BJ (cell line): ENCODE data around the gene PDE4D. TPM values are rescaled to one million over a fixed set of nuclear protein-coding genes. Genes with fewer than 3 reads are reported as not detected.

ENCODE experiments used
- CTCF ChIA-PET: fragments of 350-600 bp; formaldehyde crosslinking; extraction: SDS; loops from one replicate; lab custom pipeline; 2021; ENCODE audit warnings: antibody characterized with exemption, inconsistent platforms; lab: Yijun Ruan, JAX
- POLR2A ChIA-PET: fragments of 300-600 bp; sonication (Branson Sonifier 250); formaldehyde crosslinking; extraction: SDS; loops from one replicate; lab custom pipeline; 2021; ENCODE audit warnings: antibody characterized with exemption; lab: Charles Lee
- DNase-seq: peaks from one replicate; pipeline ENCODE4 v3.0.0-alpha.2; 2011; ENCODE audit warnings: low read depth
- H3K27me3 ChIP-seq: 2 replicates; pipeline ENCODE4 v1.6.0; 2011; ENCODE audit warnings: low read length; ENCODE audit not compliant: control insufficient read depth, insufficient read depth
- H3K36me3 ChIP-seq: 2 replicates; pipeline ENCODE4 v1.5.1; 2011; ENCODE audit warnings: low read length; ENCODE audit not compliant: control insufficient read depth, insufficient read depth
- H3K4me3 ChIP-seq: 2 replicates; pipeline ENCODE4 v1.5.1; 2011; ENCODE audit warnings: low read depth, mild to moderate bottlenecking, control low read depth, low read length
- polyA plus RNA-seq: library from polyadenylated mRNA; depleted of rRNA; stranded (reverse); fragments of >200 nt; gene quantifications from 2 replicates; pipeline ENCODE4 v1.2.3, GENCODE V29; 2011
- TF ChIP-seq, protein P1 (sequence below): IDR thresholded peaks from 2 replicates; pipeline ENCODE4 v1.5.1; 2011; ENCODE audit warnings: low read depth, mild to moderate bottlenecking, control low read depth, inconsistent platforms, low read length, moderate library complexity; ENCODE audit not compliant: insufficient read depth

PDE4D gene
- polyA plus RNA-seq, 1 experiment: 2.8 TPM

GRCh38 chr5:59266410-59266809 is 627.1 kb downstream of the PDE4D start:
- TF ChIP-seq, protein P1, sequence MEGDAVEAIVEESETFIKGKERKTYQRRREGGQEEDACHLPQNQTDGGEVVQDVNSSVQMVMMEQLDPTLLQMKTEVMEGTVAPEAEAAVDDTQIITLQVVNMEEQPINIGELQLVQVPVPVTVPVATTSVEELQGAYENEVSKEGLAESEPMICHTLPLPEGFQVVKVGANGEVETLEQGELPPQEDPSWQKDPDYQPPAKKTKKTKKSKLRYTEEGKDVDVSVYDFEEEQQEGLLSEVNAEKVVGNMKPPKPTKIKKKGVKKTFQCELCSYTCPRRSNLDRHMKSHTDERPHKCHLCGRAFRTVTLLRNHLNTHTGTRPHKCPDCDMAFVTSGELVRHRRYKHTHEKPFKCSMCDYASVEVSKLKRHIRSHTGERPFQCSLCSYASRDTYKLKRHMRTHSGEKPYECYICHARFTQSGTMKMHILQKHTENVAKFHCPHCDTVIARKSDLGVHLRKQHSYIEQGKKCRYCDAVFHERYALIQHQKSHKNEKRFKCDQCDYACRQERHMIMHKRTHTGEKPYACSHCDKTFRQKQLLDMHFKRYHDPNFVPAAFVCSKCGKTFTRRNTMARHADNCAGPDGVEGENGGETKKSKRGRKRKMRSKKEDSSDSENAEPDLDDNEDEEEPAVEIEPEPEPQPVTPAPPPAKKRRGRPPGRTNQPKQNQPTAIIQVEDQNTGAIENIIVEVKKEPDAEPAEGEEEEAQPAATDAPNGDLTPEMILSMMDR: no peak
- ChIA-PET POLR2A (no interaction called here), CTCF (interaction anchor here (0.8 to 0.9 kb wide), 2 partner anchors 45 to 101 kb away, joined by 3 to 4 read pairs; no protein-coding TSS in a partner anchor)
- DNase-seq: no peak
- Histone ChIP-seq H3K27me3 (no peaks in the 10 kb centered on the region), H3K4me3 (no peak overlapping the region), H3K36me3 (no peaks in the 10 kb centered on the region)

GRCh38 chr5:59264639-59265245 is 628.8 kb downstream of the PDE4D start:
- H3K27me3 ChIP-seq: no peaks in the 10 kb centered on the region
- TF ChIP-seq, protein P1: no peak
- CTCF ChIA-PET: interaction anchor here (0.6 to 1.6 kb wide), 3 partner anchors 83 to 103 kb away, joined by 3 to 5 read pairs (median 3); no protein-coding TSS in a partner anchor
- POLR2A ChIA-PET: no interaction called here
- H3K36me3 ChIP-seq: no peaks in the 10 kb centered on the region
- no peak for DNase-seq
- no peak overlapping the region for H3K4me3 ChIP-seq

- no peak for DNase-seq
- ChIA-PET POLR2A (no interaction called here), CTCF (interaction anchor here (1.3 to 1.6 kb wide), 2 partner anchors 90 to 104 kb away, joined by 3 to 5 read pairs; no protein-coding TSS in a partner anchor)
- H3K27me3 ChIP-seq: no peaks in the 10 kb centered on the region
- no peak overlapping the region for H3K4me3 ChIP-seq
- no peaks in the 10 kb centered on the region for H3K36me3 ChIP-seq
- TF ChIP-seq, protein P1: no peak
Observed at GRCh38 chr5:59264013-59264412, 629.5 kb downstream of the PDE4D start.

DNA sequence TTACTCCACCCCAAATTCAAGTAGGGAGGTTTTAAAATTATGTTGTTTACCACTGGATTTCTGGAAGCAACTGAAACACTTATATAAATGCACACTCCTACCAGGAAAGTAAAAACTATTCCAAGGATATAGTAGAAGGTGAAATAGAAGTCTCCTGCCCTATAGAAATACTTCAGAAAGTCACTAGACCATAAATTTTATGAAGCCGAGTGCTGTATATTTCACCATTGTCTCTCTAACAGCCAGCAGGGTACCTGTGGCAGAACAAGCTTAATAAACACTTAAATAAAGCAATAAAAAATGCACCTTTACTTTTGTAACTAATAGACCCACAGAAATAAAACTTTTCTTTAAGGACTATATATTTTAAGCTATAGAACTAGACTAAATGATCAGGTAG is 631.6 kb downstream of the PDE4D start:
- Histone ChIP-seq H3K36me3 (no peaks in the 10 kb centered on the region), H3K4me3 (no peak overlapping the region), H3K27me3 (peaks cover 2% of the 10 kb centered on the region; the same call in 1 of the 2 replicates)
- no peak for DNase-seq
- ChIA-PET CTCF (no interaction called here), POLR2A (no interaction called here)
- TF ChIP-seq, protein P1: no peak

DNA sequence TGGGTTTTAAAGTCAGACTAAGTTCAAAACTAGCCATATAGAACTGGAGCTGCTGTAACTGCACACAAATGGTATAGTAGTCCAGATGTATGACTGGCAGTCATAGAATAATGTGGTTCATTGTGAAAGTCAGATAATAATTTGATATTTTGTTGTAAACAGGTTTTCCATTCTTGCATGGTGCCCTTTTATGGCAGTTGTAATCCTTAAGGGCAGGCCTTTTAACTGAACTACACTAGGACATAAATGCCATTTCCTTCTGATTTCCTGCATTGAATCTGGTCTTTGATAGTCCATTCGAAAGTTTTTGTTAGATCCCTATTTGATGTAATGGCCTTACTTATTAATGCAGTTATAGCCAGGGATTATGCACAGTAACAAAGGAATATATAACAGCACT is 632.6 kb downstream of the PDE4D start:
- Histone ChIP-seq H3K27me3 (peaks cover 2% of the 10 kb centered on the region; the same call in 1 of the 2 replicates), H3K4me3 (no peak overlapping the region), H3K36me3 (no peaks in the 10 kb centered on the region)
- ChIA-PET POLR2A (no interaction called here), CTCF (no interaction called here)
- TF ChIP-seq, protein P1: no peak
- no peak for DNase-seq
